Progenitor cell of endocrine pancreas (in vitro differentiated cells): Measurements from ENCODE around the gene TNFRSF9. TPM values are rescaled to one million over a fixed set of nuclear protein-coding genes. Genes with fewer than 3 reads are reported as not detected.
"Not testable (repeated sequence)": the region's sequence is repeated elsewhere in the genome, so short reads cannot be mapped to it uniquely, and the experiment has no call there.

Experiments
- DNase-seq: peaks from one replicate; pipeline ENCODE4 v3.0.0; 2021; ENCODE audit warnings: low spot score; ENCODE audit not compliant: unreplicated experiment
- H3K27ac Mint-ChIP-seq: 2 replicates; pipeline ENCODE4 v1.8.0; 2021; ENCODE audit warnings: mild to moderate bottlenecking, moderate library complexity, mixed read lengths
- H3K27me3 Mint-ChIP-seq: 2 replicates; pipeline ENCODE4 v1.8.0; 2021; ENCODE audit warnings: mixed read lengths
- H3K36me3 Mint-ChIP-seq: 2 replicates; pipeline ENCODE4 v1.8.0; 2022; ENCODE audit warnings: mixed read lengths; ENCODE audit not compliant: insufficient read depth
- H3K4me1 Mint-ChIP-seq: 2 replicates; pipeline ENCODE4 v1.8.0; 2021; ENCODE audit warnings: low read depth, mixed read lengths
- H3K4me3 Mint-ChIP-seq: 2 replicates; pipeline ENCODE4 v1.8.0; 2021; ENCODE audit warnings: low read depth, mild to moderate bottlenecking, moderate library complexity, mixed read lengths
- H3K9me3 Mint-ChIP-seq: 2 replicates; pipeline ENCODE4 v1.8.0; 2021; ENCODE audit warnings: low read depth, mixed read lengths
- total RNA-seq: library from RNA; stranded (reverse); gene quantifications from 2 replicates; pipeline ENCODE4 v1.2.1, GENCODE V29; 2021
- TF ChIP-seq, protein P1 (sequence below): fragments of 200-600 bp; sonication (generic); IDR thresholded peaks from one replicate; pipeline ENCODE4 v1.5.0; 2021; ENCODE audit warnings: antibody characterized with exemption, mild to moderate bottlenecking; ENCODE audit not compliant: unreplicated experiment

The TNFRSF9 gene
- total RNA-seq, 1 donor from 2014 or later = 0.60 TPM

DNA sequence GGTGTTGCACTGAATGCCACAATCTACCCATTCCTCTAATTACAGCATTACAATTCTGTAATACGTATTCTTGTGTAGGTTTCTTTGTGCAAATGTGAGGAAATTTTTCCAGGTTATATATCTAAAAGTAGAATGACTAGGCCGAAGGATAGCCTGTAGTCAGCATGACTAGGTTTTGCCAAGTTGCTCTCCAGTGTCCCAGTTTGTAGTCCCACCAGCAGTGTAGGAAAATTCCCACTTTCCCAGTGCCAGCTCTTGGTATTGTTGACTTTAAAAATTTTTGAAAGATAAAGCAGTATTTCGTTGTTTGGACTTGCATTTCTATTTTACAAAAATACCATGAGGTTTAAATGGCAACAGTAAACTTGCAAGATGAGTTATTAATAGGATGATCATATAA lies 23.8 kb upstream of the TNFRSF9 start:
- no peaks in the 10 kb centered on the region for H3K9me3 Mint-ChIP-seq
- H3K27me3 Mint-ChIP-seq = no peaks in the 10 kb centered on the region
- no peak overlapping the region for H3K4me3 Mint-ChIP-seq
- TF ChIP-seq, protein P1, sequence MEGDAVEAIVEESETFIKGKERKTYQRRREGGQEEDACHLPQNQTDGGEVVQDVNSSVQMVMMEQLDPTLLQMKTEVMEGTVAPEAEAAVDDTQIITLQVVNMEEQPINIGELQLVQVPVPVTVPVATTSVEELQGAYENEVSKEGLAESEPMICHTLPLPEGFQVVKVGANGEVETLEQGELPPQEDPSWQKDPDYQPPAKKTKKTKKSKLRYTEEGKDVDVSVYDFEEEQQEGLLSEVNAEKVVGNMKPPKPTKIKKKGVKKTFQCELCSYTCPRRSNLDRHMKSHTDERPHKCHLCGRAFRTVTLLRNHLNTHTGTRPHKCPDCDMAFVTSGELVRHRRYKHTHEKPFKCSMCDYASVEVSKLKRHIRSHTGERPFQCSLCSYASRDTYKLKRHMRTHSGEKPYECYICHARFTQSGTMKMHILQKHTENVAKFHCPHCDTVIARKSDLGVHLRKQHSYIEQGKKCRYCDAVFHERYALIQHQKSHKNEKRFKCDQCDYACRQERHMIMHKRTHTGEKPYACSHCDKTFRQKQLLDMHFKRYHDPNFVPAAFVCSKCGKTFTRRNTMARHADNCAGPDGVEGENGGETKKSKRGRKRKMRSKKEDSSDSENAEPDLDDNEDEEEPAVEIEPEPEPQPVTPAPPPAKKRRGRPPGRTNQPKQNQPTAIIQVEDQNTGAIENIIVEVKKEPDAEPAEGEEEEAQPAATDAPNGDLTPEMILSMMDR = no peak
- H3K27ac Mint-ChIP-seq = no peak overlapping the region
- H3K36me3 Mint-ChIP-seq = peaks cover 15% of the 10 kb centered on the region
- DNase-seq = no peak
- H3K4me1 Mint-ChIP-seq = peaks cover 14% of the 10 kb centered on the region

DNA sequence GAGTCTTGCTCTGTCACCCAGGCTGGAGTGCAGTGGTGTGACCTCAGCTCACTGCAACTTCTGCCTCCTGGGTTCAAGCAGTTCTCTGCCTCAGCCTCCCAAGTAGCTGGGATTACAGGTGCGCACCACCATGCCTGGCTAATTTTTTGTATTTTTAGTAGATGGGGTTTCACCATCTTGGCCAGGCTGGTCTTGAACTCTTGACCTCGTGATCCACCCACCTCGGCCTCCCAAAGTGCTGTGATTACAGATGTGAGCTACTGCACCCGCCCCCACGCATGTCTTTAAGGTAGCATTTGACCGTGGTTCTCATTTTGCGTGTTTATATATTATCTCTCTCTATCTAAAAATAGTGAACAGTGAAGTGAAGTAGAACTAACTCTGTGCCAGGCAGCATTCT lies 23.2 kb upstream of the TNFRSF9 start:
- not testable (repeated sequence) for H3K9me3 Mint-ChIP-seq, H3K27ac Mint-ChIP-seq, DNase-seq, H3K27me3 Mint-ChIP-seq
- peak overlapping the region; percentile 42 for H3K4me3 Mint-ChIP-seq
- peaks cover 14% of the 10 kb centered on the region for H3K4me1 Mint-ChIP-seq
- peaks cover 13% of the 10 kb centered on the region for H3K36me3 Mint-ChIP-seq

DNA sequence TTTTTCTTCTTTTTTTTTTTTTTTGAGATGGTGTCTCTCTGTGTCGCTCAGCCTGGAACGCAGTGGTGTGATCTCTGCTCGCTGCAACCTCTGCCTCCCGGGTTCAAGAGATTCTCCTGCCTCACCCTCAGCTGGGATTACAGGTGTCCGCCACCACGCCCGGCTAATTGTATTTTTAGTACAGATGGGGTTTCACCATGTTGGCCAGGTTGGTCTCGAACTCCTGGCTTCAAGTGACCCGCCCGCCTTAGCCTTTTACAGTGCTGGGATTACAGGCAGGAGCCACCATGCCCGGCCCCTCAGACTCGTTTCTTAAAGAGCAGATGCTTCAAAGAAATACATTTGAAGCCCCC lies 22.7 kb upstream of the TNFRSF9 start:
- not testable (repeated sequence) for H3K27ac Mint-ChIP-seq, H3K27me3 Mint-ChIP-seq, DNase-seq, H3K9me3 Mint-ChIP-seq
- H3K4me1 Mint-ChIP-seq = peaks cover 14% of the 10 kb centered on the region
- peak overlapping the region; percentile 67 for H3K4me3 Mint-ChIP-seq
- H3K36me3 Mint-ChIP-seq = peaks cover 13% of the 10 kb centered on the region

DNA sequence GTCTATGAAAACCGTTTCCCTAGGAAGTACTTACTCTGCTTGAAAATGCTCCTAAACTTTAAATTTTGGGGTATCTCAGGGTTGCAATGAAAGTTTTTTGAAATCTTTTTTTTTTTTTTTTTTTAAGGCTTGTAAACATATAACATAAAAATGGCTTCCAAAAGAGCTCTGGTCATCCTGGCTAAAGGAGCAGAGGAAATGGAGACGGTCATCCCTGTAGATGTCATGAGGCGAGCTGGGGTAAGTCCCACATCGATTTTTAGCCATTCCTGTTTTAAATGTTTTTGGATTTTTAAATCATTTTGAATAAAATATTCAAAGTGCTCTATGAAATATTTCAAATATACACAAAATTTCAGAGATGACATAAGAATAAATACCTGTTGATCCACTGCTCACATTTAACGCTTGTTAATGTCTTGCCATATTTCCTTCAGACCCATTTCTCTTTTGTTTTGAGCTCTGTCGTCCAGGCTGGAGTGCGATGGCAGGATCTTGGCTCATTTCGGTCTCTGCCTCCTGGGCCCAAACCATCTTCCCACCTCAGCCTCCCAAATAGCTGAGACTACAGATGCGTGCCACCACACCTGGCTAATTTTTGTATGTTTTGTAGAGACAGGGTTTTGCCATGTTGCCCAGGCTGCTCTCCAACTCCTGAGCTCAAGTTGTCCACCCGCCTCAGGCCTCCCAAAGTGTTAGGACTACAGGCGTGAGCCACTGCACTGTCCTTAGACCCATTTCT lies 22.2 kb upstream of the TNFRSF9 start:
- TF ChIP-seq, protein P1 = no peak
- Mint-ChIP-seq H3K4me1 (peaks cover 14% of the 10 kb centered on the region), H3K9me3 (no peaks in the 10 kb centered on the region), H3K27ac (peak overlapping the region; percentile 93), H3K27me3 (no peaks in the 10 kb centered on the region), H3K4me3 (peak overlapping the region; percentile 95), H3K36me3 (peaks cover 13% of the 10 kb centered on the region)
- no peak for DNase-seq

DNA sequence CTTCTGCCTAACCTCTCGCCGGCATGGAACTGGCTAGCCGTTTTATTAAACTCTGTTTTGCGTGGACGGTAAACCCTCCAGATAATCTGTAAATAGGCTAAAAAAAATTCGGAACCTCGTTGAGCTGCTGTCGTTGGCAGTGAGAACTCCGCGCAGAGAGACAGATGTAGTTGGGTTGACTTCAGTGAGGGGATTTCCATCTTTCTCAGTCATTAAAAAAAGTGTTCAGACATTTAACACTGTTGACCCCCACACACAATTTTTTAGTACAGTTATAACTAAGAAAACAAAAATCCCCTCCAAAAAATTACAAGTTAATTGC lies 21.3 kb upstream of the TNFRSF9 start:
- H3K9me3 Mint-ChIP-seq = no peaks in the 10 kb centered on the region
- peak overlapping the region; percentile 93 for H3K27ac Mint-ChIP-seq
- H3K36me3 Mint-ChIP-seq = peaks cover 11% of the 10 kb centered on the region
- TF ChIP-seq, protein P1 = no peak
- H3K4me1 Mint-ChIP-seq = peaks cover 14% of the 10 kb centered on the region
- H3K4me3 Mint-ChIP-seq = peak overlapping the region; percentile 95
- no peaks in the 10 kb centered on the region for H3K27me3 Mint-ChIP-seq
- DNase-seq = no peak

DNA sequence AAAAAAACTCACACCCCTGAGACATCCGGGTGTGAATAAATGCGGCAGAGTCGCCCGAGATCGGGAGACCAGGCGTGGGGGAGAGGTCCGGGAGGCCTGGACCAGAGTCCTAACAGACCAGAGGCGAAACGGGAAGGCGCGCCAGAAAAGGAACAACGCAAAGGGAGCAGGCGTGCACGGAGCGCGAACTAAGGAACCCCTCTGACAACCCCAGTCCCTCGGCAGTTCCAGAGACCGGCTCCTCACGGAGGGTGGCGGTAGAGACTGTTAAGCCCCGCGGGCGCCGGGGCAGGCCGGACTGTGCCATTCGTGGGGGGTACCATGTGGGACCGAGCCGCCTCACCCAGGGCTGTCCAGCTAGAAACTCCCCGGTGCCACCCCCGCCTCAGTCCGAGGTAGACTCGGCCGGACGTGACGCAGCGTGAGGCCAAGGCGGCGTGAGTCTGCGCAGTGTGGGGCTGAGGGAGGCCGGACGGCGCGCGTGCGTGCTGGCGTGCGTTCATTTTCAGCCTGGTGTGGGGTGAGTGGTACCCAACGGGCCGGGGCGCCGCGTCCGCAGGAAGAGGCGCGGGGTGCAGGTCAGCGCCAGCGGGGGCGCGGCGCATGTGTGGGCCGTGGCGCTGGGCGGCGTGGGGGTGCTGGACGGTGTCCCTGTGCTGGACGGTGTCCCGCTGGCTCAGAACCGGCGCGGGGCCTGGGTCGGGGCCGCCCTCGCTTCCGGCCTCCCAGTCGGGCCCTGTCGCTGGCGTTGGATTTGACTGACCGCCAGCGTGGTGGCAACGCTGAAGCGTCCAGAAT lies 20.8 kb upstream of the TNFRSF9 start, which contains the start of gene PARK7:
TSS of gene PARK7 (plus strand) at position 496 of the 798 bp plus-strand sequence. CDS start 1,075 bp downstream, outside the sequence.
- TF ChIP-seq, protein P1 = peak; percentile 61
- peak within 1 kb of the TSS; percentile 97 for H3K27ac Mint-ChIP-seq
- H3K27me3 Mint-ChIP-seq = no peaks in the 10 kb centered on the region
- DNase-seq = peak; percentile 100
- peak within 1 kb of the TSS; percentile 95 for H3K4me3 Mint-ChIP-seq
- no peaks in the 10 kb centered on the region for H3K9me3 Mint-ChIP-seq
- peaks cover 14% of the 10 kb centered on the region for H3K4me1 Mint-ChIP-seq
- H3K36me3 Mint-ChIP-seq = peaks cover 10% of the 10 kb centered on the region
